Heart left ventricle (tissue), 16 donors: ENCODE results near the gene SPATA1. TPM values are rescaled to one million over a fixed set of nuclear protein-coding genes. Genes with fewer than 3 reads are reported as not detected.

Experiments
- ATAC-seq, 4 donors: fragments of 200-7000 bp; cut with Tn5 transposase; one replicate each; pipeline ENCODE4 v1.9.1; 2020 to 2022; ENCODE audit warnings: moderate library complexity in 4 of 4, mild to moderate bottlenecking in 3 of 4, moderate number of reproducible peaks in 1 of 4
- DNase-seq, 5 donors: peaks; one replicate each; pipeline ENCODE4 v3.0.0-alpha.2; 2020
- H3K27ac ChIP-seq, 12 donors: fragments of 200-600 bp; sonication (generic) in 4 of 12; one replicate each; pipeline versions ENCODE4 v1.5.0 to v1.8.0; 2016 to 2022; ENCODE audit warnings: mild to moderate bottlenecking in 2 of 12
- H3K27me3 ChIP-seq, 9 donors: fragments of 200-600 bp; sonication (generic) in 2 of 9; one replicate each; pipeline versions ENCODE4 v1.5.1 to v1.8.0; 2016 to 2022; ENCODE audit warnings: mild to moderate bottlenecking in 3 of 9
- H3K36me3 ChIP-seq, 9 donors: fragments of 200-600 bp; sonication (generic) in 2 of 9; one replicate each; pipeline versions ENCODE4 v1.5.0 to v1.8.0; 2018 to 2022; ENCODE audit warnings: mild to moderate bottlenecking in 2 of 9
- H3K4me1 ChIP-seq, 12 donors: fragments of 200-600 bp; sonication (generic) in 4 of 12; one replicate each; pipeline versions ENCODE4 v1.5.0 to v1.8.0; 2016 to 2022; ENCODE audit warnings: mild to moderate bottlenecking in 3 of 12
- H3K4me3 ChIP-seq, 12 donors: fragments of 200-600 bp; sonication (generic) in 4 of 12; one replicate each; pipeline versions ENCODE4 v1.5.0 to v1.8.0; 2017 to 2022; ENCODE audit warnings: mild to moderate bottlenecking in 9 of 12, moderate library complexity in 4 of 12
- H3K9me3 ChIP-seq, 12 donors: fragments of 200-600 bp; sonication (generic) in 4 of 12; one replicate each; pipeline versions ENCODE4 v1.5.0 to v1.8.0; 2016 to 2022; ENCODE audit warnings: mild to moderate bottlenecking in 1 of 12
- POLR2A ChIP-seq, 2 donors: fragments of 450-650 bp; IDR thresholded peaks; one replicate each; pipeline ENCODE4 v1.6.1; 2017; ENCODE audit warnings: antibody characterized with exemption in 2 of 2, mild to moderate bottlenecking in 2 of 2, moderate library complexity in 2 of 2
- WGBS, 4 donors: extraction: QIAGEN DNeasy Blood & Tissue Kit in 2 of 4; methylation state at CpG; one replicate each; pipeline versions ENCODE4 v1.1.5 to v1.1.7; 2013 to 2018; 5-methylcytosine and 5-hydroxymethylcytosine counted together
- intact Hi-C, 10 donors: fragments of 100-400 bp; cut with DNase I; formaldehyde crosslinking; loops; one replicate each; pipeline versions ENCODE4 v1.11.1 to v1.14.2; 2022
- polyA plus RNA-seq, 2 donors: library from polyadenylated mRNA; stranded (reverse); fragments of 200-250 nt; gene quantifications; one replicate each; pipeline ENCODE4 v1.2.3, GENCODE V29; 2013
- total RNA-seq, 9 donors: library from RNA; depleted of rRNA in 2 of 9; stranded (reverse); fragments of >200 nt in 2 of 9; fragmentation: NEBNext Ultra II Directional in 3 of 9; extraction: Animal tissue kit (Norgen Biotek cat#: 25700) in 3 of 9; gene quantifications; one replicate each; pipeline versions ENCODE4 v1.1.0 to v1.2.4, GENCODE V29; 2016 to 2023
- TF ChIP-seq, protein P1 (sequence below), 12 donors: fragments of 200-600 bp; sonication (generic) in 4 of 12; IDR thresholded peaks; one replicate each; pipeline versions ENCODE4 v1.5.0 to v1.8.0; 2018 to 2022; ENCODE audit warnings: antibody characterized with exemption in 12 of 12, mild to moderate bottlenecking in 5 of 12
- donor health status: ischemic (EF 13 %, LVEDD 7.1; RV severe dilation, severe dysfunction).
- donor health status: healthy with polysubstance abuse.
- donor health status: DM: no; HTN: yes; CAD: no.
- donor health status: DM: no; HTN: no; CAD: no.
- donor health status: ischemic (EF 25% LVEDD 6.9; RV normal size, moderate dysfunction).
- donor health status: ischemic (EF 25% LVEDD 5.7; RV mildly dilated, moderate dysfunction).
- donor health status: healthy.
- donor health status: DM: yes; HTN: yes; CAD: no.
- donor health status: ischemic (EF 35%, LVEDD 5.7; RV mildly dilated, moderate dysfunction).
- donor health status: nonischemic (EF 11% LVEDD 7.7; RV severe dilation, severe dysfunction).
- donor health status: DM: yes; HTN: yes; CAD: no.
- donor health status: PGD.
- donor health status: ischemic (EF 29% LVEDD 5.4; RV normal size, mild dysfunction).
- donor health status: nonischemic (EF 23%, LVEDD 6.1; RV moderate dilation, normal function).

The SPATA1 gene
- total and polyA plus RNA-seq, 11 donors: 0.19 to 2.0 (median 1.2) TPM; not detected in 2

DNA sequence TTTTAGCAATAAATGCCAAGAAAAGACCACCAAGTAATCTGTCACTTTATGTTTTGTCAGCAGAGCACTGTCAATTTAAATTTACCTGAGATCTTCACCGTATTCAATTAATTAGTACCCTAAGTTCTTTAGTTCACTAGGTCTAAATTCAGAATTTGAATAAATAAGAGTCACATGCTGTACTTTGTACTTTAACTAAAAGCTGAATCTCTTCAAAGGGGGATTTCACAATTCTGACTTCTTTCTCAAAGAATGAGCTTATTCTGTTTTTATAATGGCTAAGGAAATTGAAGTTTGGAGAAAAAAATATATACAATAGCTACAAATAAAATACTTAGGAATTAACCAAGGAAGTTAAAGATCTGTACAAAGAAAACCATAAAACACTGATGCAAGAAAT is 2.3 kb downstream of the SPATA1 start:
- peaks cover 0 to 29% (median 15%) of the 10 kb centered on the region in 12 donors for H3K4me1 ChIP-seq
- peaks cover 0 to 25% (median 0%) of the 10 kb centered on the region in 12 donors for H3K9me3 ChIP-seq
- no peak overlapping the region for H3K4me3 ChIP-seq
- intact Hi-C loops: loop anchor here in 6 of 10 donors (5.0 to 10.0 kb wide), 5 partner anchors 64 to 214 kb away; partner anchors contain the start of gene CTBS (in 5 of the 6)
- 96 to 100% (median 98%) methylated on average over 1 of the region's 1 CpG for WGBS, 4 donors
- TF ChIP-seq POLR2A (IDR thresholded peaks at IDR 0.05): no peak
- TF ChIP-seq, protein P1, sequence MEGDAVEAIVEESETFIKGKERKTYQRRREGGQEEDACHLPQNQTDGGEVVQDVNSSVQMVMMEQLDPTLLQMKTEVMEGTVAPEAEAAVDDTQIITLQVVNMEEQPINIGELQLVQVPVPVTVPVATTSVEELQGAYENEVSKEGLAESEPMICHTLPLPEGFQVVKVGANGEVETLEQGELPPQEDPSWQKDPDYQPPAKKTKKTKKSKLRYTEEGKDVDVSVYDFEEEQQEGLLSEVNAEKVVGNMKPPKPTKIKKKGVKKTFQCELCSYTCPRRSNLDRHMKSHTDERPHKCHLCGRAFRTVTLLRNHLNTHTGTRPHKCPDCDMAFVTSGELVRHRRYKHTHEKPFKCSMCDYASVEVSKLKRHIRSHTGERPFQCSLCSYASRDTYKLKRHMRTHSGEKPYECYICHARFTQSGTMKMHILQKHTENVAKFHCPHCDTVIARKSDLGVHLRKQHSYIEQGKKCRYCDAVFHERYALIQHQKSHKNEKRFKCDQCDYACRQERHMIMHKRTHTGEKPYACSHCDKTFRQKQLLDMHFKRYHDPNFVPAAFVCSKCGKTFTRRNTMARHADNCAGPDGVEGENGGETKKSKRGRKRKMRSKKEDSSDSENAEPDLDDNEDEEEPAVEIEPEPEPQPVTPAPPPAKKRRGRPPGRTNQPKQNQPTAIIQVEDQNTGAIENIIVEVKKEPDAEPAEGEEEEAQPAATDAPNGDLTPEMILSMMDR (IDR thresholded peaks at IDR 0.05): no peak
- H3K36me3 ChIP-seq: peaks cover 0 to 8% (median 0%) of the 10 kb centered on the region in 9 donors
- H3K27me3 ChIP-seq: no peaks in the 10 kb centered on the region
- no peak overlapping the region for H3K27ac ChIP-seq
- ATAC-seq (no peak), DNase-seq (no peak)

DNA sequence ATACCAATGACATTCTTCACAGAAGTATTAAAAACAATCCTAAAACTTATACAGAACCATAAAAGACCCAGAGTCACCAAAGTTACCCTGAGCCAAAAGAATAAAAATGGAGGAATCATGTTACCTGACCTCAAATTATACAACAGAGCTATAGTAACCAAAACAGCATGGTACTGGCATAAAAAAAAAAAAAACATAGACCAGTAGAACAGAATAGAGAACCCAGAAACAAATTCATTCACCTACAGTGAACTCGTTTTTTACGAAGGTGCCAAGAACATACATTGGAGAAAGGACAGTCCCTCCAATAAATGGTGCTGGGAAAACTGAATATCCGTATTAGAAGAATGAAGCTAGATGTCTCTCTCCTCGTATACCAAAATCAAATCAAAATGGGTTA is 2.8 kb downstream of the SPATA1 start:
- Histone ChIP-seq H3K4me3 (no peak overlapping the region), H3K4me1 (peaks cover 0 to 24% (median 10%) of the 10 kb centered on the region in 12 donors), H3K27ac (no peak overlapping the region), H3K9me3 (peaks cover 0 to 25% (median 0%) of the 10 kb centered on the region in 12 donors), H3K27me3 (no peaks in the 10 kb centered on the region), H3K36me3 (peaks cover 0 to 8% (median 0%) of the 10 kb centered on the region in 9 donors)
- DNase-seq: no peak
- ATAC-seq: no peak
- TF ChIP-seq, protein P1 (IDR thresholded peaks at IDR 0.05): no peak
- no peak for TF ChIP-seq POLR2A (IDR thresholded peaks at IDR 0.05)
- WGBS, 4 donors: 94 to 98% (median 96%) methylated on average over 4 of the region's 4 CpGs
- intact Hi-C loops: loop anchor here in 6 of 10 donors (5.0 to 10.0 kb wide), 5 partner anchors 63 to 214 kb away; partner anchors contain the start of gene CTBS (in 5 of the 6)

DNA sequence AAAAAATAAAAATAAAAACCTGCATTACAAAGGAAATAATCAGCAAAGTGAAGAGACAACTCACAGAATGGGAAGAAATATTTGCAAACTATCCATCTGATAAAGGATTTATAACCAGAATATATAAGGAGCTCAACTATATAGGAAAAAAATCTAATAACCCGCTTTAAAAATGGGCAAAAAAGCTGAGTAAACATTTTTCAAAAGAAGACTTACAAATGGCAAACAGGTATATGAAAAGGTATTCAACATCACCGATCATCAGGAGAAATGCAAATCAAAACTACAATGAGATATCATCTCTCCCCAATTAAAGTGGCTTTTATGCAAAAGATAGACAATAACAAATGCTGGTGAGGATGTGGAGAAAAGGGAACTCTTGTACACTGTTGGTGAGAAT is 4.0 kb downstream of the SPATA1 start:
- Histone ChIP-seq H3K4me3 (no peak overlapping the region), H3K27ac (no peak overlapping the region), H3K27me3 (no peaks in the 10 kb centered on the region), H3K4me1 (peaks cover 0 to 15% (median 3%) of the 10 kb centered on the region in 12 donors), H3K36me3 (peaks cover 0 to 8% (median 0%) of the 10 kb centered on the region in 9 donors), H3K9me3 (peaks cover 0 to 25% (median 0%) of the 10 kb centered on the region in 12 donors)
- ATAC-seq (no peak), DNase-seq (no peak)
- intact Hi-C loops: loop anchor here in 1 of 10 donors (5.0 kb wide), 1 partner anchor 62 kb away; the partner anchor contains the start of gene CTBS
- TF ChIP-seq, protein P1 (IDR thresholded peaks at IDR 0.05): no peak
- TF ChIP-seq POLR2A (IDR thresholded peaks at IDR 0.05): no peak
- WGBS, 4 donors: 49 to 99% (median 71%) methylated on average over 2 of the region's 2 CpGs

DNA sequence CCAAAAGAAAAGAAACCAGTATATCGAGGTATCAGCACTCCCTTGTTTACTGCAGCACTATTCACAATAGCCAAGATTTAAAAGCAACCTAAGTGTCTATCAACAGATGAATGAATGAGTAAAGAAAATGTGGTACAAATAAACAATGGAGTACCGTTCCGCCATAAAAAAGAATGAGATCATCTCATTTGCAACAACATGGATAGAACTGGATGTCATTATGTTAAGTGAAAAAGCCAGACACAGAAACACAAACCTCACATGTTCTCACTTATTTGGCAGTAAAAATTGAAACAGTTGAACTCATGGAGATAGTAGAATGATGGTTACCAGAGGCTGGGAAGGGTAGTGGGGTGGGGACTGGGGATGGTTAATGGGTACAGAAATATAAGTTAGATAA is 4.5 kb downstream of the SPATA1 start:
- no peaks in the 10 kb centered on the region for H3K27me3 ChIP-seq
- TF ChIP-seq, protein P1 (IDR thresholded peaks at IDR 0.05): no peak
- TF ChIP-seq POLR2A (IDR thresholded peaks at IDR 0.05): no peak
- 88 to 96% (median 94%) methylated on average over 3 of the region's 3 CpGs for WGBS, 4 donors
- H3K4me3 ChIP-seq: no peak overlapping the region
- DNase-seq (no peak), ATAC-seq (no peak)
- intact Hi-C loops: loop anchor here in 1 of 10 donors (5.0 kb wide), 1 partner anchor 62 kb away; the partner anchor contains the start of gene CTBS
- H3K4me1 ChIP-seq: peaks cover 0 to 15% (median 3%) of the 10 kb centered on the region in 12 donors
- H3K36me3 ChIP-seq: peaks cover 0 to 8% (median 0%) of the 10 kb centered on the region in 9 donors
- no peak overlapping the region for H3K27ac ChIP-seq
- H3K9me3 ChIP-seq: peaks cover 0 to 25% (median 0%) of the 10 kb centered on the region in 12 donors
